Measurements from ENCODE around the gene MKKS.
"Not testable (repeated sequence)": the region's sequence is repeated elsewhere in the genome, so short reads cannot be mapped to it uniquely, and the experiment has no call there.

MKKS gene

DNA sequence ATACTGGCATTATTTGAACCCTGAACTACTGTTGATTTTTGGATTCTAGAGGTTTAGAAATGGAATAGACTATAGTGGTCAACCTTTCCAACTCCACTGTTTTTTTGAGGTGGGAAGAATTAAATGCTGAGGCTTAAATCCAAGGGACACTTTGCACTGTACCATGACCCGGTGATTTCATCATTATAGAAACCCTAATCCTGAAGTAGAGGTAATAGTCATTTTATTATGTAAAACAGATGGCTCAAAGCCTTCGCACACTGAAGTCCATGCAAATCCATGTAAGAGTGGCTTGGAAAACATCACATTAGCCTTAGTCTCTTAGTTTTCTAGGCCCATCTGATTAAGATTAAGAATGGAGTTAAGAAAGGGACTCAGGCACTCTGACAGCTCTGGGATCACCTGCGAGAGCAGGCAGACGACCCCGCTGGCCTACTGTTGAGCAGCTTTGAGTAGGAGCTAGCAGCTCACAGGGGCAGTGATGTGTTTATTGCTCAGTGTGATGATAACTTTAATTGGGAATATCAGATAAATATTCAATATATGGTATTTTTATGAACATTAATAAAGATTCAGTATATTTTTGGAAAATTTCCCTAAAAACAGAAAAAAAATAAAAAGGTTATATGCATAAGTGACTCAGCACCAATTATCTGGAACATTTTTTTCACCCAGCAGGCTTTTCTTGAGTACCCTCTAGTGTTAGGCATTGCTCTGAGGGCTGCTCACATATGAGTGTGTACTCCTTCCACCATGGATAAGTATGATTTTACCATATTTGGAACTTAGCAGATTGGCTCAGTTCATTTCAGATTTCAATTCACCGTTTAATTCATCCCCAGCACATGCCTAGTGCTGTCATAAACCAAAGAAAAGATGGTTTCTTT, 14.5 kb upstream of the MKKS start:
- DNase-seq: no peak

DNA sequence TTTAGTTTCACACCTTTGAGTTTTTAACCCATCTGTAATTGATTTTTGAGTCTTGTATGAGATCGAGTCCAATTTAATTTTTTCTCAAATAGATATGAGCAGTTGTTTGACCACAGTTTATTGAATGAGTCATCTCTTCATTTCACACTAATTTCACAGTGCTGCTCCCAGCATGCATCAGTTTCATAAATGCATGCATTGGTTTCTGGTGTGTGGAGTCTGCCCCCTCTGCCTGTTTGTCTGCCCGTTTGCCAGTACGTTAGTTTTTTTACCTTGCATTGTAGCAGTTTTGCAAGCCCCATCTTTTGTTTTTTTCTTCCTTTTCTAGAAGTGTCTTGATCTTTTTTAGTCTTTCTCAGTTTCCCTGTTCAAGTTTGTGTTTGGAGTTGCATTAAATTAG, 13.0 kb upstream of the MKKS start:
- no peak for DNase-seq

DNA sequence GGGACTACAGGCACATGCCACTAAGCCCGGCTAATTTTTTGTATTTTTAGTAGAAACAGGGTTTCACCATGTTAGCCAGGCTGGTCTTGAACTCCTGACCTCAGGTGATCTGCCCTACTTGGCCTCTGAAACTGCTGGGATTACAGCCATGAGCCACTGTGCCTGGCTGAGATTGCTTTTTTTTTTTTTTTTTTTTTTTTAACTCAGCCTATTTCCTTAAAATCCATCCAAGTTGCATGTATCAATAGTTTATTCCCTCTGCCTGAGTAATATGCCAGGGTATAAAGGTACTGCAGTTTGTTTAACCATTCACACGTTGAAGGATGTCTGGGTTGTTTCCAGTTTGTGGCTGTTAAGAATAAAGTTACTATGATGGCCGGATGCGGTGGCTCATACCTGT, 11.7 kb upstream of the MKKS start:
- DNase-seq: no peak

DNA sequence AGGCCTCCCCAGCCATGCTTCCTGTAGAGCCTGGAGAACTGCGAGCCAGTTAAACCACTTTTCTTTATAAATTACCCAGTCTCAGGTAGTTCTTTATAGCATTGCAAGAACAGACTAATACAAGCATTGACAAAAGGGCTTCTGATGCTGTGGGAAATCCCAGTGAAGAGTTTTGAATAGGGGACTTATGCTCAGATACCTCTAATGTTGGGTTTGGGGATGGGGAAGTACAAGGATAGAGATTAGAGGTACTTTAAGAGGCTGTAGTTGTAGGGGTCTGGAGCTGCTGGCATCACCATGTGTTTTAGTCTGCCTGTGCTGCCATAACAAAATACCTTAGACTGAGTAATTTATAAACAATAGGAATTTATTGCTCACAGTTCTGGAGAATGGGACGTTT, 9.9 kb upstream of the MKKS start:
- no peak for DNase-seq

DNA sequence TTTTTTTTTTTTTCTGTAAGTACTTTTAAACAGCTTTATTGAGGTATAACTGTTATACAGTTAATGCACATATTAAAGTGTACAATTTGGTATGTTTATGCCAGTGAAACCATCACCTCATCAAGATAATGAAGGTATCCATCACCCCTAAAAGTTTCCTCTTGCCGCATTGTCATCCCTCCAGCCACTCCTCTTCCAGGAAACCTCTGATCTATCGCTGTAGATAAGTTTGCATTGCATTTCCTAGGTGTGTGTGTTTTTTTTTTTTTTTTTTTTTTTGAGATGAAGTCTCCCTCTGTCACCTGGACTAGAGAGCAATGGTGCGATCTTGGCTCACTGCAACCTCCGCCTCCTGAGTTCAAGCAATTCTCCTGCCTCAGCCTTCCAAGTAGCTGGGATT, 4.2 kb upstream of the MKKS start:
- DNase-seq: no peak

DNA sequence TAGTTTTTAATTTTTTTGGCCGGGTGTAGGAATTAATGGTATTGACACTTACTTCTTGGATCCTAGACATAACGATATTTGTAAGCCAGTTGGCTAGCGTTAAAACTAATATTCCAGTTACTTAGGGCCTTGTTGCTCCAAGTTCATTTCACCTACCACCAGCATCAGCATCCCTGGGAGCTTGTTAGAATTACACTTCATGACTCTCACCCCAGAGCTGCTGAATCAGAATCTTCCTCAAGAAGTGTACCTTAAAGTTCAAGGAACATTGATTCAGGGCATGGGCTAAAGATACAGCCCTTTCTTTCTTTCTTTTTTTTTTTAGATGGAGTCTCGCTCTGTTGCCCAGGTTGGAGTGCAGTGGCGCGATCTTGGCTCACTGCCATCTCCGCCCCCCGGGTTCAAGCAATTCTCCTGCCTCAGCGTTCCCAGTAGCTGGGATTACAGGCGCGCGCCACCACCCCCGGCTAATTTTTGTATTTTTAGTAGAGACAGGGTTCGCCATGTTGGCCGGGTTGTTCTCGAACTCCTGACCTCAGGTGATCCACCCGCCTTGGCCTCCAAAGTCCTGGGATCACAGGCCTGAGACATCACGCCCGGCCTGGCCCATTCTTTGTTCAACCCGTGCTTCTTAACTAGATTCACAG, 2.2 kb upstream of the MKKS start:
- DNase-seq: no peak

DNA sequence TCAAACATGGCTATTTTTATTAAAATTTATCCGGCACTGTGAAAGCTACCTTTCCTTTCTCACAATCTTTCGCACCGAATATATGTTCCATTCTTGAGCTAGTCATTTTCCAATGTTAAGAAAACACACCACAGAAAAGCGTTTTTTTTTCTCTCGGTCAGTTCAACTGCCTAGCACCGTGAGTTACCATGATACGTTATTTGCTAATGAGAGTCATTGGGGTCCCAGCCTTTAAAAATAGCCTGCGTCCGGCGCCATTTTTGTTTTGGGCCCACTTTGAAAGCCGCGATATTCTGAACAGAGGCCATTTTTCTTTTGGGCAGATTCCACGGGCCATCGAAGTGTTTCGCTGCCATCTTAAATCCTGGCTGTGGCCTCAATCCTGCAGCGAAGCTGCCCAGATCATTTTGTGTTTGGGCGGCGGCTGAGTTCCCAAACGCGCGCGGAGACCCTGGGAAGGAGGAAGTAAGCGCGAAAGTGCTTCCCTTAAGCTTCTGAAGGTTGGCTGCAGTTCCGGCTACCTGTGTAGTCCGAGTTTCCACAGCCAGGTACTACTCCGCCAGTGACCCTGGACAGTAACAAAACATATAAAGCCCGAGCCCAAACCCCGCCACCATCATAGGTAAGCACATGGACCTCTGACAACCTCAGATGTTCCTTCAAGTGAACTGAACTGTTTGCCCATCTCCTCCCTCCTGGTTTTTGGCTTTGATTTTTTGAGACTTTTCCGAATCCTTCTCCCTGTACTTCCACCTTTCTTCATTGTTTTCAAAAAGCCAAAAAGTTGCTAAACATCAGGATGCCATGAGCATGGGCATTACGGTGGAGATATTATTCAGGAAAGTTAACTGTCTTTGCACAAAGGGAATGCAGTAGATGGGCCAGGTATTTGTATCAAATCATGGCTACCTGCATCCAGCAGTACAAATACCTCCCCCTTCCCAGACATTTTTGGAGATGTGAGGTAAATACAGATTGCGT, 1.1 kb upstream of the MKKS start, which contains the start of gene SLX4IP:
Gene SLX4IP, plus strand, starts transcription at position 474 of the 981 bp plus-strand sequence. CDS start 22,900 bp downstream, outside the sequence.
- DNase-seq: peak; percentile 98

DNA sequence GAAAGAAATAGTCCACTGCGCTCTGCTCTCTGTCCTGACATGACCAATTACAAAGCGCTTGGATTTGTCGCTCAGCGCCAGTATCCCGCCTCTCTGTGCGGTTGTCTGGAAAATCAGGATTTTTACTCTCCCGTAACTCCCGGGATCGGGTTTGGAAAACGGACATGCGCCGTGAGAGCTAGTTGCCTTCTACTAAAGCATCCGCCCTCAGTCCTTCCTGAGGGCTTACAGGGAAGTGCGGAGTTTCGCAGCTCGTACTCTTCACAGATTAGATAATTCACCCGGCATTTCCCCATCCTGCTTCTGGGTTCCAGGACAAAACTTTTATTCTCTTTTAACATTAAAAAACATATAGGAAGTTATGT, 427 bp upstream of the MKKS start:
- peak; percentile 97 for DNase-seq

DNA sequence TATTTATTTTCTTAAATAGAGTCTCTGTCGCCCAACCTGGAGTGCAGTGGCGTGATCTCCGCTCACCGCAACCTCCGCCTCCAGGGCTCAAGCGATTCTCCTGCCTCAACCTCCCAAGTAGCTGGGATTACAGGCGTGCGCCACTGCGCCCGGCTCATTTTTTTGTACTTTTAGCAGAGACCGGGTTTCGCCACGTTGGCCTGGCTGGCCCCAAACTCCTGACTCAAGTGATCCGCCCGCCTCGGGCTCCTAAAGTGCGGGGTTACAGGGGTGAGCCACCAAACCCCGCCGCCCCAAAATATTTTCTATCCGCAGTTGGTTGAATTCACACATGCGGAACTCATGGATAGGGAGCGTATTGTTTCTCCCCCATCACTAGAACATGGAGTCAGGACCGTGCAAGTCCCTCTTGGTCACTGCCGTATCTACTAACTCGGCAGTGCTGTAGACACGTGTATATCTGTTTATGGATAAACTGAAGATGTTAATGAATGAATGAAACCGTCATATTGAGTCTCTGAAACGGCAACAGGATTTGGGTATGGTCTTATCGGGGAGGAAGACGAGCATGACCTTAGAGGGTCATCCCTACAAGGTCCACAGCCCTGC, 904 bp downstream of the MKKS start:
- DNase-seq: no peak

DNA sequence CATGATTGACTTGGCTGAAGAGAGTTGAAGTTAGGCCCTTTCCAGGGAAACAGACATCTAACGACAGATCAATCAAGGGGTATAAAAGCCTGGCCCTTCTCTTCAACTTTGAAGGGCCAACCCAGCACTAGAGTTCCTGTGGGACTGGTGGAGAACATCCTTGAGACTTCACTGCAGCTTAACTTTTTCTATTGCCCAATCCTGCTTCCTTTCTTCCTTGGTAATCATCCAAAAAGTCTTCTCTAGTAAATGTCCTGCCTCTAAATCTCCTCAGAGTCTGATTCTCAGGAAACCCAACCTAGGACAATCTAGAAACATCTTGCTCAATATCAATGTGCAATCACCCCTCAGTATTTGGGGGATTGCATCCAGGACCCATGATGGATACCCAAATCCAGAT, 1.9 kb downstream of the MKKS start:
- no peak for DNase-seq

DNA sequence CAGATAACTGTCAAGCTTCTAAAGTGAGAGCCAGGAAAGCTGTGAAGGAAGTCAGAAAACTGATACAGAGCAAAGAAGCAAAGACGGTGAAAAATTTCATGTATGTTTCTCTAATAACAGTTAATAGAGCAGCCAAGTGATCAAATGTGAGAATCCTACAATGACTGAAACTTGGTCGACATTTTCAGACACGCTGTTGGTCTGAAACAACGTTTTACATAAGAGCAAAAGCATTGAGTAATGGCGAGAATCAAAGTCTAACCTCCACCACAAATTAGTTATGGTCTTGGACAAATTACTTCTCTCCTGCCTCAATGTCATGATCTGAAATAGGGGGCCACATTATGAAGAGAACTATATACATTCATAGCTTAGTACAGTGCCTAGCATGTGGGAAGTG, 3.3 kb downstream of the MKKS start:
- no peak for DNase-seq

DNA sequence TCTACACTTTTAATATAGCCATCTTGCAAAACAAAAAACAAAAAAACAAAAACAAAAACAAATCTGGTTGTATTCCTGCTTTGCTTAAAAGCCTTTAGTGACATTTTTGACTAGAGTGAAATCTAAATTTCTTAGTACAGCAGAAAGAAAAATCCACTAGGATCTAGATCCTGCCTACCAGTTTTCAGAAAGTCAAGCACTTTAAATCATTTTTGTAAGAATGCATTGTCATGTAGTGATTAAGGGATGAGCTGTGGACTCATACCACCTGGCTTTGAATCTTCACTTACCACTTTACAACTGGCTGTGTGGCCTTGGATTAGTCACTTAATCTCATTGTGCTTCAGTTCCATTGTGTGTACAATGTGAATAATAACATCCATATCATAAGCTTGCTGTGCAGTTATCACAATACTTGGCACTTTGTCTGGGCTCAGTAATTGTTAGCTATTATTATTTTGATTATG, 4.0 kb downstream of the MKKS start:
- no peak for DNase-seq

DNA sequence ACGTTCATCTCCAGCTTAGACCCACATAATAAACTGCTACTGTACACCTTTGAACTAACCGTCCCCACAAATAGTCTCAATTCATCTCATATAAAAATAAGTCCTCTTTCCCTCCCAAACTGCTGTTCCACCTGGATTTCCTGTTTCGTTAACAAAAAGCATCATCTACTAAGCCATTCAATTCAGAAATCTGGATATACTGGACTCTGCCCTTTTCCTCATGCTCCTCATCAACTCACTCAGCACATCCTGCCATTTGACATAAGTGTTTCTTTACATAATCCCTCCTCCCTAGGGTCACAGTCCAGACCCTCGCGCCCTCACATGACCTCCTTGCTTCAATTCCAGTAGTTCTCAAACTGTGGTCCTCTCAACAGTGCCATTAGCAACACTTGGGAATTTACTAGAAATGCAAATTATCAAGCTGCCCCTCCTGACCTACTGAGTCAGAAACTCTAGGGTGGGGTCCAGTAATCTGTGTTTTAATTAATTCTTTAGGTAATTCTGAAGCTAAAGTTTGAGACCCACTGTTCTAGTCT, 4.5 kb downstream of the MKKS start:
- DNase-seq: no peak

DNA sequence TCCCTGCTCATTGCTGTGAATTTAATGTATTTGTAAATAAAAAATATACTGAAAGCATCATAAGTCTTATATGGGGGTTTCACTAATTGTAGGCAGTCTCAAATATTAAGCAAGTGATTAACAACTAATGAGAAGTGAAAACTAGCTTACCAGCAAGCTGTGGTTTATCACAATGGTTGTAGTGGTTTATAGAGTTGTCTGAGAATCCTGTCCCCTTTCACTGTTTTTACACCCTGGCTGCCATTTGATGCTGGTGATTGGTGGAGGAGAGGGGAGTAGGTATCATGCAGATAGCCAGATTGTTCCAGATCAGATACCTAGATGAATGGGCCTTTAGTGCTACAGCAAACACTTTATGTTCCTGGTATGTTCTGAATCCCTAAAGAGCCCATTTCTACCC, 6.0 kb downstream of the MKKS start:
- no peak for DNase-seq

DNA sequence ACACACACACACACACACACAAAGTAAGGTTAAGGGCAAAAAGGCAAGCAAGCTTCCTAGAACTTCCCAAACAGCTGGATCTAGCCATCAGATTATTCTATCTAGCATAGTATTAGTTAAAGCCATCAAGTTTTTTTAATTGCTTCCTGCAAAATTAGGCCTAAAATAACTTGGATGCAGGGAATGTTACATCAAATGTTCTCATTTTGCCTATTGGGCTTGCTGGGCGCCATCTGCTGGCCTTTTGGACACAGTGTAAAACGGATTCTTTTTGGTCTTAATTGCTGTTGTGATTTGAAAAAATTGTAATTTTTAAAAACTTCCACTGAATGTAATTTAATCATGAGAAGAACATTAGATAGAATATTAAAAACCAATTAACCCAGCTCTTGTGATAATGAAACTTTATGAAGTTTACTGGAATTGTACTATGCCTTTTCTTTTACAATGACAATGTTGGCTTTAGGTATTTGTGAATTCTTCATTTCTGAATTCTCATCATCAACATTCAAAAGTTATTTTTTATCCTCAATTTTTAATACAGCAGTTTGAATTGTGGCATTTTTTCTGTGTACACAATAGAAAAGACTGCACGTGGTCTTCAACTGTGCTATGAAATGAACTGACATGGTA, 6.8 kb downstream of the MKKS start:
- no peak for DNase-seq

DNA sequence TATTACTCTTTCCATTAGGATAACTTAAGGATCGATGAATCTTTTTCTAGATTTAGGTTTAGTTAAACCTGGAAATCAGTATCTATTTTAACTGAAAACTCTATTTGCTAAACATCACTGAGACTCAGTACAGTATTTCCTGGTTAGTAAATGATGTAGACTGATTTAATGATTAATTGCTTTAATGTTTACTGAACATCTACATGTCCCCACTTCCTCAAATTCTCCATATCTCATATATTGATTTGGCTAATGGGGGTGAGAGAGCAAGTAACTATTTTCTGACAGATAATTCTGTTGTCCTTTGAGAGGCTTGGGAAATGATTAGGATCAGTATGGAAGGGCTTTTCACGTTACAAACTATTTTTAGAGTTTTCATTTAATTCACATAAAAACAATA, 10.3 kb downstream of the MKKS start:
- no peak for DNase-seq

DNA sequence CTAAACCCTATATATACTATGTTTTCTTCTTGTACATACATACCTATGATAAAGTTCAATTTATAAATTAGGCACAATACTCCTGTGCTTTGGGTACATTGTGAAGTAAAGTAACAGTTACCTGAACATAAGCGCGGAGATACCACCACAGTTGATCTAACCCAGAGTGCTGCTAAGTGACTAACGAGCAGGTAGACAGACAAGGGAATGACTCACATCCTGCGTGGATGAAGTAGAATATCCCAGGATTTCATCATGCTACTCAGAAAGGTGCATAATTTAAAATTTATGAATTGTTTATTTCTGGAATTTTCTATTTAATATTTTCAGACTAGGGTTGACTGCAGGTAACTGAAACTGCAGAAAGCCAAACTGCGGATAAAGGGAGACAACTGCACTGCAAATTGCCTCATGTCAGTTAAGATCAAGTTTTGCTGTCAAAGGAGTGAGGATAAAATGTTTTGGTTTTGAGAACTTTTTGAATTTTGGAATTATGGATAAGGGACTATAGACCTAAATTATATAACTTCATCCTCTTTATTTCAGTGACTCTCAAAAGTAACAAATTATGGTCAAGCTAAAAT, 14.4 kb downstream of the MKKS start:
- no peak for DNase-seq

DNA sequence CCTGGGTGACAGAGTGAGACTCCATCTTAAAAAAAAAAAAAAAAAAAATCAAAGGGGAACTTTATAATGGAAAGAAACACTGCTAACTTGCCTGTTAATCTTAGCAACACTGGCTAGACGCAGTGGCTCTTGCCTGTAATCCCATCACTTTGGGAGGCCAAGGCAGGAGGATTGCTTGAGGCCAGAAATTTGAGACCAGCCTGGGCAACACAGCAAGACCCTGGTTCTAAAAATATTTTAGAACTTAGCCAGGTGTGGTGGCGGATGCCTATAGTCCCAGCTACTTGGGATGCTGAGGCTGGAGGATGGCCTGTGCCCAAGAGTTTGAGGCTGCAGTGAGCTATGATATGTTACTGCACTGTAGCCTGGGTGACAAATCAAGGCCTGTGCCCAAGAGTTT, 16.8 kb downstream of the MKKS start:
- DNase-seq: not testable (repeated sequence)

DNA sequence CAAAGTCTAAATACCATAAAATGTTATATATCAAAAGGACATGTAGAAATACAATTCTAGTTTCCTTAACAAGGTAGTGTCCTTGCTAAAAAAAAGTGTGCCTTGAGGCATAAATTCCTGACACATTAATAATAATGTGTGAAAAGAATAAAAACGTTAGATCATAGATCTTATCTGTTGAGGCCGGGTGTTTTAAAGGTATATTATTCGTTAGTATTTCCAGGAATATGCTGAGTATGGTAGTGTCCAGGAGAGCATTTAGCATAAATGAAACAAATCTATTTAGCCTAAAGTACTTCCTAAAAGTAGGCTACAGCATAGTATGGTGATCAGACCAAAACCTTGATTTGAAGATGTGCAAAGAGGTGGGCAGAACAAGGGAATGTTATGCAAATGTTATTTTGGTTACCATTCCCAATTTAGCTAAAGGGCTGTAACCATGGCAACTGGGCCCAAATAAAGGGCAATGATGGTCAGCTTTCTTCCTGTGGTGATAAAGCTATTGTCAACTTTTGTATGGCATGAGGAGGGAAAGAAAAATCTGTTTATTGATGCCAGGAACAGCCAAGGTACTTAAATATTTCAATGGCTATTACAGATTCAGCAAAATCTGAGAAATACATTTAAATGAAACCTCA, 18.9 kb downstream of the MKKS start:
- DNase-seq: no peak

DNA sequence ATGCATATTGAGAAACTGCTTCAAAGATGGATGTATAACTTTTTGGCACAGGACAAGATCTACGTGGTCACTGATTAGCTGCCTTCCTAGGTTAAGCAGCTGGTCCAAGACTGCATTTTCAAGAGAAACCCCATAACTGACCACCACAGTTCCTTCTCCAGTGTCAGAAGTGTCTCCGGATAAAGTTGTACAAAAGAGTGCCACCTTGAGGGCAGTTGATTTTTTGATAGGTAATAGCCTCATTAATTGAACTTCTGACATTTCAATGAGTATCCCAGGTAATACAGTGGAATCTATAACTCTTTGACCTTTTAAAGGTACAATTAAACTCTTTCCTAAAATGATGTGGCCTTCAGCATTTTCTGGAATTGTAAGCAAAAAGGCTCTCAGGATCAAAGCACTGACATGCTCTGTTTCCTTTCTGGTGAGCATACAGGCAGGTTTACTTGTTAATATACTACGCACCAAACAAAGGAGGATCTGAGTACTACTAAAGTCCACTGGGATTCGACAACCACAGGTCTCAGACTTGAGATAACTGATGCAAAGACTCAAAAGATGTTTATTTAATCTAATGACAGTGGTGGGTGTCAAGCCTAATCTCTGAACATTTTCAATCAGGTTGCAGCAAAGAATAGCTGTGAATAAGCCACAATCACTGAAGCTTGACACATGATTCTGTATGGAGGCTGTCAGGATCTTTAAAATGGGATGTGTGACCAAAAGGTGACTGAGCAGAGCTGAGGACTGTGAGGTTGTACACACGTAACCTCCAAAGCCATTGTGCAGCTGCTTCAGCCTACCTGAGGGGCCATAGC, 21.2 kb downstream of the MKKS start:
- no peak for DNase-seq

Data from NCI-H510A (cell line).